HL-60 (cell line): ENCODE results near the gene MSRB2.

Experiments
- DNase-seq, 2 experiments: peaks; one replicate each; pipeline ENCODE4 v3.0.0-alpha.2; 2010 to 2020; ENCODE audit warnings: low read depth in 1 of 2, low spot score in 1 of 2
- H3K27ac ChIP-seq: fragments of 250-450 bp; sonication (Bioruptor Pico); replicated peaks from 2 replicates; pipeline ENCODE4 v1.5.1; 2020; ENCODE audit warnings: mild to moderate bottlenecking, moderate library complexity
- H3K27me3 ChIP-seq: fragments of 250-450 bp; sonication (Bioruptor Pico); 2 replicates; pipeline ENCODE4 v1.5.1; 2021; ENCODE audit warnings: mild to moderate bottlenecking, moderate library complexity; ENCODE audit not compliant: insufficient read depth, poor library complexity, severe bottlenecking
- H3K4me3 ChIP-seq: replicated peaks from 2 replicates; pipeline ENCODE4 v1.5.1; 2011; ENCODE audit warnings: mild to moderate bottlenecking, control low read depth, low read length; ENCODE audit not compliant: insufficient read depth
- CTCF ChIP-seq: IDR thresholded peaks from one replicate; pipeline ENCODE4 v1.5.1; 2011; ENCODE audit warnings: low read length, control low read depth, inconsistent platforms; ENCODE audit not compliant: insufficient read depth
- GABPA ChIP-seq: IDR thresholded peaks from 2 replicates; pipeline ENCODE4 v1.6.1; 2012; ENCODE audit warnings: low read depth
- POLR2AphosphoS5 ChIP-seq: IDR thresholded peaks from 2 replicates; pipeline ENCODE4 v1.6.1; 2012; ENCODE audit warnings: low read depth
- REST ChIP-seq: IDR thresholded peaks from 2 replicates; pipeline ENCODE4 v1.6.1; 2012; ENCODE audit warnings: low read depth; ENCODE audit not compliant: insufficient replicate concordance
- SPI1 ChIP-seq: IDR thresholded peaks from 2 replicates; pipeline ENCODE4 v1.6.1; 2012; ENCODE audit warnings: low read depth, mild to moderate bottlenecking, borderline replicate concordance

MSRB2 gene

GRCh38 chr10:23106331-23107072 lies 11.1 kb downstream of the MSRB2 start:
- no peak for DNase-seq
- Histone ChIP-seq H3K4me3 (no peak overlapping the region), H3K27ac (no peak overlapping the region), H3K27me3 (no peaks in the 10 kb centered on the region)
- no peak for TF ChIP-seq POLR2AphosphoS5
- no peak for TF ChIP-seq CTCF
- TF ChIP-seq REST = no peak
- no peak for TF ChIP-seq SPI1
- no peak for TF ChIP-seq GABPA

GRCh38 chr10:23110722-23111516 lies 15.5 kb downstream of the MSRB2 start:
- TF ChIP-seq CTCF = no peak
- TF ChIP-seq POLR2AphosphoS5 = no peak
- TF ChIP-seq SPI1 = no peak
- no peak for TF ChIP-seq GABPA
- TF ChIP-seq REST = no peak
- Histone ChIP-seq H3K4me3 (no peak overlapping the region), H3K27ac (no peak overlapping the region), H3K27me3 (no peaks in the 10 kb centered on the region)
- no peak for DNase-seq

GRCh38 chr10:23111517-23112286 lies 16.3 kb downstream of the MSRB2 start:
- H3K4me3 ChIP-seq = no peak overlapping the region
- no peak for DNase-seq
- no peaks in the 10 kb centered on the region for H3K27me3 ChIP-seq
- TF ChIP-seq CTCF (no peak), POLR2AphosphoS5 (no peak), REST (no peak), SPI1 (no peak)
- H3K27ac ChIP-seq = no peak overlapping the region
